ENCODE measurements around the gene EFNA5. TPM values are rescaled to one million over a fixed set of nuclear protein-coding genes. Genes with fewer than 3 reads are reported as not detected.

EFNA5 gene
- total and polyA plus RNA-seq, 2 experiments from 2014 or later, result 8.5 to 18.8 TPM

- Histone ChIP-seq H3K27ac (no peak overlapping the region), H2AFZ (no peak overlapping the region), H4K20me1 (ENCODE audit: insufficient read depth, poor library complexity, severe bottlenecking) (peaks cover 3% of the 10 kb centered on the region), H3K79me2 (peaks cover 51% of the 10 kb centered on the region), H3K27me3 (no peaks in the 10 kb centered on the region), H3K4me3 (no peak overlapping the region), H3K9me3 (ENCODE audit: low read depth) (no peaks in the 10 kb centered on the region), H3K9me2 (replicated peaks; ENCODE audit: insufficient read depth) (no peaks in the 10 kb centered on the region), H3K4me1 (ENCODE audit: insufficient read depth) (peaks cover 7% of the 10 kb centered on the region), H3K36me3 (replicated peaks; ENCODE audit: insufficient read depth, low read depth) (no peaks in the 10 kb centered on the region), H3K4me2 (no peak overlapping the region)
- TF ChIP-seq, protein P1, sequence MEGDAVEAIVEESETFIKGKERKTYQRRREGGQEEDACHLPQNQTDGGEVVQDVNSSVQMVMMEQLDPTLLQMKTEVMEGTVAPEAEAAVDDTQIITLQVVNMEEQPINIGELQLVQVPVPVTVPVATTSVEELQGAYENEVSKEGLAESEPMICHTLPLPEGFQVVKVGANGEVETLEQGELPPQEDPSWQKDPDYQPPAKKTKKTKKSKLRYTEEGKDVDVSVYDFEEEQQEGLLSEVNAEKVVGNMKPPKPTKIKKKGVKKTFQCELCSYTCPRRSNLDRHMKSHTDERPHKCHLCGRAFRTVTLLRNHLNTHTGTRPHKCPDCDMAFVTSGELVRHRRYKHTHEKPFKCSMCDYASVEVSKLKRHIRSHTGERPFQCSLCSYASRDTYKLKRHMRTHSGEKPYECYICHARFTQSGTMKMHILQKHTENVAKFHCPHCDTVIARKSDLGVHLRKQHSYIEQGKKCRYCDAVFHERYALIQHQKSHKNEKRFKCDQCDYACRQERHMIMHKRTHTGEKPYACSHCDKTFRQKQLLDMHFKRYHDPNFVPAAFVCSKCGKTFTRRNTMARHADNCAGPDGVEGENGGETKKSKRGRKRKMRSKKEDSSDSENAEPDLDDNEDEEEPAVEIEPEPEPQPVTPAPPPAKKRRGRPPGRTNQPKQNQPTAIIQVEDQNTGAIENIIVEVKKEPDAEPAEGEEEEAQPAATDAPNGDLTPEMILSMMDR (IDR thresholded peaks at IDR 0.05; ENCODE audit: poor library complexity), result no peak
- no peak for TF ChIP-seq EZH2phosphoT487 (IDR thresholded peaks at IDR 0.05; ENCODE audit: low read depth, severe bottlenecking, unreplicated experiment)
- no peak for TF ChIP-seq EZH2 (IDR thresholded peaks at IDR 0.05; ENCODE audit: borderline replicate concordance)
- DNase-seq (ENCODE audit: low spot score), result no peak
These were observed 141.1 kb downstream of the EFNA5 start for GRCh38 chr5:107529618-107530017.

- no peaks in the 10 kb centered on the region for H3K9me2 ChIP-seq (replicated peaks; ENCODE audit: insufficient read depth)
- no peaks in the 10 kb centered on the region for H3K9me3 ChIP-seq (ENCODE audit: low read depth)
- no peak overlapping the region for H2AFZ ChIP-seq
- peak overlapping the region; percentile 45 for H3K27ac ChIP-seq
- peaks cover 57% of the 10 kb centered on the region for H3K79me2 ChIP-seq
- H3K4me1 ChIP-seq (ENCODE audit: insufficient read depth), result peaks cover 7% of the 10 kb centered on the region
- TF ChIP-seq EZH2phosphoT487 (IDR thresholded peaks at IDR 0.05; ENCODE audit: low read depth, severe bottlenecking, unreplicated experiment), result no peak
- TF ChIP-seq, protein P1 (IDR thresholded peaks at IDR 0.05; ENCODE audit: poor library complexity), result no peak
- no peak for TF ChIP-seq EZH2 (IDR thresholded peaks at IDR 0.05; ENCODE audit: borderline replicate concordance)
- no peak overlapping the region for H3K4me3 ChIP-seq
- H4K20me1 ChIP-seq (ENCODE audit: insufficient read depth, poor library complexity, severe bottlenecking), result no peaks in the 10 kb centered on the region
- DNase-seq (ENCODE audit: low spot score), result no peak
- no peak overlapping the region for H3K4me2 ChIP-seq
- H3K27me3 ChIP-seq, result no peaks in the 10 kb centered on the region
- H3K36me3 ChIP-seq (replicated peaks; ENCODE audit: insufficient read depth, low read depth), result no peaks in the 10 kb centered on the region
These were observed 144.3 kb downstream of the EFNA5 start for GRCh38 chr5:107526270-107526937.

DNA sequence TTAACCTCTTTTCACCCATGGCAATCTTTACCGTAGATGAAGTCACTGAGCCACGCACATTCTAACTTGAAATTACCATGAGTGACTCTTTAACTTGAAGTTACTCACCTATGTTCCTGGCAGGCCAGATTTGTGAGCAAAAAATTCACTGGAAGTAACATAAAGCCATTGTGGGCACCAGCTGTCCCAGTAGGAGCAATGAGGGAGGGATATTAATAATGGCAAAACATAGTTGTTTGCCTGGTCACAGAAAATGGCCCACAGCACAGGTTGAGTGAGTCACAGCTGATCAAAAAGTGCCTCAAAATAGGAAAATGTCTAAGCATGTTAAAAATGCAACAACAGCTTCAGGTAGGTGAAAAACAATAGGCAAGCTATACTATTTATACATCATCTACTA, 146.6 kb downstream of the EFNA5 start:
- Histone ChIP-seq H3K4me1 (ENCODE audit: insufficient read depth) (peaks cover 22% of the 10 kb centered on the region), H4K20me1 (ENCODE audit: insufficient read depth, poor library complexity, severe bottlenecking) (no peaks in the 10 kb centered on the region), H3K27me3 (no peaks in the 10 kb centered on the region), H3K27ac (no peak overlapping the region), H3K36me3 (replicated peaks; ENCODE audit: insufficient read depth, low read depth) (no peaks in the 10 kb centered on the region), H3K9me3 (ENCODE audit: low read depth) (no peaks in the 10 kb centered on the region), H3K4me2 (no peak overlapping the region), H3K79me2 (peaks cover 41% of the 10 kb centered on the region), H3K9me2 (replicated peaks; ENCODE audit: insufficient read depth) (no peaks in the 10 kb centered on the region), H2AFZ (no peak overlapping the region), H3K4me3 (no peak overlapping the region)
- no peak for DNase-seq (ENCODE audit: low spot score)
- 95% methylated on average over 2 of the region's 2 CpGs for WGBS (ENCODE audit: low lambda C conversion rate, missing lambda C conversion rate)
- TF ChIP-seq, protein P1 (IDR thresholded peaks at IDR 0.05; ENCODE audit: poor library complexity), result no peak
- TF ChIP-seq EZH2 (IDR thresholded peaks at IDR 0.05; ENCODE audit: borderline replicate concordance) (no peak), EZH2phosphoT487 (IDR thresholded peaks at IDR 0.05; ENCODE audit: low read depth, severe bottlenecking, unreplicated experiment) (no peak)
